A673 (cell line): ENCODE results near the gene GPR132. TPM values are rescaled to one million over a fixed set of nuclear protein-coding genes. Genes with fewer than 3 reads are reported as not detected.
A peak's percentile ranks its signal among the peaks of the same experiment; 100 is the strongest.

Source experiments
- BruUV-seq: library from RNA; stranded (reverse); fragments of 400-500 nt; replicated peaks from 2 replicates; lab custom pipeline; 2021; lab: Mats Ljungman, UMichigan
- CTCF ChIA-PET: fragments of 300-600 bp; sonication (Branson Sonifier 250); formaldehyde crosslinking; loops from one replicate; lab custom pipeline; 2022; ENCODE audit warnings: antibody characterized with exemption; lab: Charles Lee
- POLR2A ChIA-PET: fragments of 300-600 bp; sonication (Branson Sonifier 250); formaldehyde crosslinking; loops from one replicate; lab custom pipeline; 2022; ENCODE audit warnings: antibody characterized with exemption; ENCODE audit not compliant: low non-redundant PET; lab: Charles Lee
- DNase-seq: peaks from one replicate; pipeline ENCODE4 v3.0.0-alpha.2; 2015; ENCODE audit warnings: low spot score
- H3K27ac ChIP-seq: fragments of 200-600 bp; sonication (generic); 2 replicates; pipeline ENCODE4 v1.5.1; 2016; ENCODE audit warnings: mixed run types, low read depth, mild to moderate bottlenecking, mixed read lengths, antibody characterized with exemption, low read length; ENCODE audit not compliant: poor library complexity, severe bottlenecking
- H3K27me3 ChIP-seq: fragments of 200-600 bp; sonication (generic); replicated peaks from 2 replicates; pipeline ENCODE4 v1.6.1; 2017; ENCODE audit warnings: mixed run types, low read depth, mild to moderate bottlenecking, mixed read lengths, antibody characterized with exemption, low read length; ENCODE audit not compliant: insufficient read depth, poor library complexity
- H3K36me3 ChIP-seq: fragments of 200-600 bp; sonication (generic); 2 replicates; pipeline ENCODE4 v1.6.1; 2016; ENCODE audit warnings: mixed run types, mild to moderate bottlenecking, mixed read lengths, antibody characterized with exemption, low read length; ENCODE audit not compliant: insufficient read depth, poor library complexity, severe bottlenecking
- H3K4me1 ChIP-seq: fragments of 200-600 bp; sonication (generic); 2 replicates; pipeline ENCODE4 v1.6.1; 2017; ENCODE audit warnings: mixed run types, mild to moderate bottlenecking, mixed read lengths, antibody characterized with exemption, low read length; ENCODE audit not compliant: insufficient read depth, poor library complexity, severe bottlenecking
- H3K4me3 ChIP-seq: fragments of 200-600 bp; sonication (generic); 2 replicates; pipeline ENCODE4 v1.5.1; 2016; ENCODE audit warnings: low read depth, mixed run types, mild to moderate bottlenecking, mixed read lengths, low read length; ENCODE audit not compliant: poor library complexity, severe bottlenecking
- H3K9me3 ChIP-seq: fragments of 200-600 bp; sonication (generic); 2 replicates; pipeline ENCODE4 v1.6.1; 2016; ENCODE audit warnings: mixed run types, low read depth, mild to moderate bottlenecking, mixed read lengths, antibody characterized with exemption, low read length; ENCODE audit not compliant: poor library complexity, severe bottlenecking
- EZH2 ChIP-seq: fragments of 200-600 bp; sonication (generic); IDR thresholded peaks from 2 replicates; pipeline ENCODE4 v1.6.1; 2017; ENCODE audit warnings: borderline replicate concordance, low read depth, mild to moderate bottlenecking, mixed read lengths, antibody characterized with exemption, low read length; ENCODE audit not compliant: poor library complexity, severe bottlenecking
- intact Hi-C: fragments of 100-400 bp; cut with micrococcal nuclease; formaldehyde crosslinking; loops from one replicate; pipeline ENCODE4 v1.10.0; 2022; ENCODE audit not compliant: unreplicated experiment
- total RNA-seq: library from RNA; stranded (reverse); gene quantifications from 2 replicates; pipeline ENCODE4 v1.2.3, GENCODE V29; 2021
- TF ChIP-seq, protein P1 (sequence below): fragments of 300-800, 200-600 bp; sonication (generic); conservative IDR thresholded peaks from 2 replicates; pipeline ENCODE4 v1.5.1; 2017; ENCODE audit warnings: low read depth, mild to moderate bottlenecking, antibody characterized with exemption, low read length, moderate library complexity, mixed read lengths

The GPR132 gene
- total RNA-seq, 1 experiment from 2014 or later: not detected

DNA sequence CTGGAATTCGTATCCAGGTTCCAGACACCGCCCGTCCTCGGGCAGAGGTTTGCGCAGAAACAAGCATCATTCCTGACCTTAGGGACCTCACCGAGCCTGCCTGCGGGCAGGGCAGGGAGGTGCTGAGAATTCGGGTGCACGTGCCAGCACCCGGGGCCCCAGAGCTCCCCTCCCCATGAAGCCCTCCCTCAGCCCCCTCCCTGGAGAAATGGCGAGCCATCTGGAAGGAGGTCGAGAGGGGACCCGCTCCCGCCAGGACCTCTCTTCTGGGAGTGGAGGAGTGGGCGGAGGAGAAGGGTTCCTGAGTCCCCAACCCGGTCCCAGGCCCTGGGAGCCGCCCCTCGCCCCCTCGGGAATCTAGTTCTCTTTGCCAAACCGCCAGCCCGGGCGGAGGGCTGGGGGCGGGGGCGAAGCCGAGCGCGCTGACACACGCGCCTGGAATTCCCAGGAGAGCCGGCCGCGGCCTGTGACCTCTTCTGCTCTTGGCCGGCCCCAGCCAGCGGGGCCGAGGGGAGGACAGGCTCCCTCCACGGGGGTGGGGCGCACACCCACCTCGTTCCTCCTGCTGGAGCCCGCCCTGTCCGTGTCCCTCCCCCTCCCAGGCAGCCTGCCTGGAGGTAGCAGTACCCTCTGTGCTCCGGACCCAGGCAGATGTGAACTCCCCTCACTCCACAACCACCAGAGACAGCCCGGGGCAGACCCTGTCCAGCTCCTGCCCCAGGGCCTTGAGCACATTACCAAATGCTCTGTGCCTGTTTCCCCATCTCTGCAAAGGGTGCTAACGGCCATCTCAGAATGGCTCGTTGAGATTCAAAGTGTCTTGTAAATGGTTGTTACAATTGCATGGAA lies 23.0 kb upstream of the GPR132 start:
- Histone ChIP-seq H3K27ac (no peak overlapping the region), H3K36me3 (no peaks in the 10 kb centered on the region), H3K27me3 (no peaks in the 10 kb centered on the region), H3K9me3 (no peaks in the 10 kb centered on the region), H3K4me1 (peaks cover 10% of the 10 kb centered on the region), H3K4me3 (peak overlapping the region; percentile 51)
- ChIA-PET CTCF (interaction anchor here (0.6 to 0.7 kb wide), 3 partner anchors 12 to 393 kb away, joined by 3 to 6 read pairs (median 6); no protein-coding TSS in a partner anchor), POLR2A (no interaction called here)
- BruUV-seq: no TSS peak
- TF ChIP-seq EZH2: no peak
- TF ChIP-seq, protein P1, sequence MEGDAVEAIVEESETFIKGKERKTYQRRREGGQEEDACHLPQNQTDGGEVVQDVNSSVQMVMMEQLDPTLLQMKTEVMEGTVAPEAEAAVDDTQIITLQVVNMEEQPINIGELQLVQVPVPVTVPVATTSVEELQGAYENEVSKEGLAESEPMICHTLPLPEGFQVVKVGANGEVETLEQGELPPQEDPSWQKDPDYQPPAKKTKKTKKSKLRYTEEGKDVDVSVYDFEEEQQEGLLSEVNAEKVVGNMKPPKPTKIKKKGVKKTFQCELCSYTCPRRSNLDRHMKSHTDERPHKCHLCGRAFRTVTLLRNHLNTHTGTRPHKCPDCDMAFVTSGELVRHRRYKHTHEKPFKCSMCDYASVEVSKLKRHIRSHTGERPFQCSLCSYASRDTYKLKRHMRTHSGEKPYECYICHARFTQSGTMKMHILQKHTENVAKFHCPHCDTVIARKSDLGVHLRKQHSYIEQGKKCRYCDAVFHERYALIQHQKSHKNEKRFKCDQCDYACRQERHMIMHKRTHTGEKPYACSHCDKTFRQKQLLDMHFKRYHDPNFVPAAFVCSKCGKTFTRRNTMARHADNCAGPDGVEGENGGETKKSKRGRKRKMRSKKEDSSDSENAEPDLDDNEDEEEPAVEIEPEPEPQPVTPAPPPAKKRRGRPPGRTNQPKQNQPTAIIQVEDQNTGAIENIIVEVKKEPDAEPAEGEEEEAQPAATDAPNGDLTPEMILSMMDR: no peak
- no peak for DNase-seq
- intact Hi-C loops: no loop called here

DNA sequence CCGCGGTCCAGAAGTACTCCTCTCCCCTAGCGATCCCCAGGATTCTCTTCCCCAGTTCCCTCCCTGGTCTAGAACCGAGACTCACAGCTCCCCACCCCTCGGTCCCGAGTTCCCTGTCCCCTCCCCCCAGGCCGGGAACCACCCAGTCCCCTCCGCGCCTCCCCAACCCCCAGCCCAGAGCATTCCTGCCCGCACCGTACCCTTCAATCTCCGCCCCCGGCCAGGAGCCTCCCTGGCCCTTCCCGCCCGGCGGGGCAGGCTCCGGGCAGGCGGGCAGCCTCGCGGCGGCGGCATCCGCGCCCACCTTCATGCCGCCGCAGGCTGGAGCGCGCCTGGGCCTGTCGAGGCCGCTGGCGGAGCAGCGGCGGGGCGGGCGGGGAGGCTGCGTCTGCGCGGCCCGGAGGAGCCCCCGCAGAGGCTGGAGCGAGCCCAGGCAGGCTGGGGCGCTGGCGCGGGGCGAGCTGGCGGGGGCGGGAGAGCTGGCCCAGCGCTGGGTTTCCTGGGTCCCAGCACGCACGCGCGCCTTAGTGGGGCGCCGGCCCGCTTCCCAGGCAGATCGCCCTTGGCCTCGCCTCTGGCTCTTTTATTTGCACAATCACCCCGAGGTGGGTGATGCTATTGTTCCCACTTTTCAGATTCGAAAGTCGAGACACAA lies 22.2 kb upstream of the GPR132 start:
- intact Hi-C loops: no loop called here
- Histone ChIP-seq H3K9me3 (no peaks in the 10 kb centered on the region), H3K36me3 (no peaks in the 10 kb centered on the region), H3K27ac (no peak overlapping the region), H3K4me3 (peak overlapping the region; percentile 51), H3K4me1 (peaks cover 6% of the 10 kb centered on the region), H3K27me3 (no peaks in the 10 kb centered on the region)
- POLR2A ChIA-PET: no interaction called here
- CTCF ChIA-PET: interaction anchor here (0.5 to 0.7 kb wide), 2 partner anchors 158 to 265 kb away, joined by 3 read pairs; no protein-coding TSS in a partner anchor
- no TSS peak for BruUV-seq
- TF ChIP-seq, protein P1: no peak
- no peak for TF ChIP-seq EZH2
- DNase-seq: peak; percentile 53

DNA sequence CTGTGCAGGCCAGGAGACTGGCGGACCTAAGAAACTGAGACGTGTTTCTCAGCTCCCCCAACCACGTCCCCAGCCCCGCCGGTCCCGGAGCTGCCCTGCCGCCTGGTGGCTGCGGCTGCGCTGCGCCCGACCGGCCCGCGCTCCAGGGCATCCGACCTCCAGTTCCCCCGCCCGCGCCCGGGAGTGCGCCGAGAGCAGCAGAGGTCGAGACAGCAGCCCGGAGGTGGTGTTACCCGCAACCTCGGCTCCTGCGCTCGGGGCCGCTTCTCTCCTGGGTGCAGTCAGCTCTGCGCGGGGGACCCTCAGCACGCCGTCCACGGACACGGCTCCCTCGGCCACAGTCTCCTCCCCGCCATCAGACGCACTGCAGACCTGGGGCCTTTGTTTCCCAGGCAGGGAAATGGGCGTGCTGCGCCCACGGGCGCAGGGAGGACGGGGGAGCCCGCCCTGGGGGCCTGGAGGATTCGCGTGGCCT lies 21.6 kb upstream of the GPR132 start:
- H3K27ac ChIP-seq: no peak overlapping the region
- BruUV-seq: no TSS peak
- ChIA-PET POLR2A (no interaction called here), CTCF (interaction anchor here (0.5 to 0.7 kb wide), 2 partner anchors 158 to 265 kb away, joined by 3 read pairs; no protein-coding TSS in a partner anchor)
- H3K4me1 ChIP-seq: peaks cover 6% of the 10 kb centered on the region
- DNase-seq: peak; percentile 76
- intact Hi-C loops: no loop called here
- no peaks in the 10 kb centered on the region for H3K9me3 ChIP-seq
- H3K27me3 ChIP-seq: no peaks in the 10 kb centered on the region
- TF ChIP-seq EZH2: no peak
- TF ChIP-seq, protein P1: peak; percentile 65
- H3K36me3 ChIP-seq: no peaks in the 10 kb centered on the region
- peak overlapping the region; percentile 51 for H3K4me3 ChIP-seq
